ENCODE results near the gene BAIAP2. TPM values are rescaled to one million over a fixed set of nuclear protein-coding genes. Genes with fewer than 3 reads are reported as not detected.
A peak's percentile ranks its signal among the peaks of the same experiment; 100 is the strongest.

The BAIAP2 gene
- total and polyA plus RNA-seq, 8 donors = 21.1 to 263 (median 56.3) TPM

GRCh38 chr17:81064678-81065475 lies 29.9 kb downstream of the BAIAP2 start:
- H3K4me1 ChIP-seq = peaks cover 69 to 79% (median 71%) of the 10 kb centered on the region in 4 donors
- H3K27ac ChIP-seq = peak overlapping the region; percentile 69 to 80 (median 77)
- TF ChIP-seq EP300 (IDR thresholded peaks at IDR 0.05) (no peak), POLR2AphosphoS5 (IDR thresholded peaks at IDR 0.05) (no peak), POLR2A (IDR thresholded peaks at IDR 0.05) (no peak)
- TF ChIP-seq, protein P1, sequence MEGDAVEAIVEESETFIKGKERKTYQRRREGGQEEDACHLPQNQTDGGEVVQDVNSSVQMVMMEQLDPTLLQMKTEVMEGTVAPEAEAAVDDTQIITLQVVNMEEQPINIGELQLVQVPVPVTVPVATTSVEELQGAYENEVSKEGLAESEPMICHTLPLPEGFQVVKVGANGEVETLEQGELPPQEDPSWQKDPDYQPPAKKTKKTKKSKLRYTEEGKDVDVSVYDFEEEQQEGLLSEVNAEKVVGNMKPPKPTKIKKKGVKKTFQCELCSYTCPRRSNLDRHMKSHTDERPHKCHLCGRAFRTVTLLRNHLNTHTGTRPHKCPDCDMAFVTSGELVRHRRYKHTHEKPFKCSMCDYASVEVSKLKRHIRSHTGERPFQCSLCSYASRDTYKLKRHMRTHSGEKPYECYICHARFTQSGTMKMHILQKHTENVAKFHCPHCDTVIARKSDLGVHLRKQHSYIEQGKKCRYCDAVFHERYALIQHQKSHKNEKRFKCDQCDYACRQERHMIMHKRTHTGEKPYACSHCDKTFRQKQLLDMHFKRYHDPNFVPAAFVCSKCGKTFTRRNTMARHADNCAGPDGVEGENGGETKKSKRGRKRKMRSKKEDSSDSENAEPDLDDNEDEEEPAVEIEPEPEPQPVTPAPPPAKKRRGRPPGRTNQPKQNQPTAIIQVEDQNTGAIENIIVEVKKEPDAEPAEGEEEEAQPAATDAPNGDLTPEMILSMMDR (IDR thresholded peaks at IDR 0.05) = no peak
- H3K36me3 ChIP-seq = peaks cover 0 to 54% (median 22%) of the 10 kb centered on the region in 4 donors
- peak; percentile 59 to 64 for DNase-seq
- WGBS, 5 donors = 35 to 54% (median 40%) methylated on average over 16 to 19 of the region's 19 CpGs
- intact Hi-C loops (cut with DNase I; ENCODE audit: low total_unique reads) = no loop called here
- no peaks in the 10 kb centered on the region for H3K27me3 ChIP-seq
- H3K4me3 ChIP-seq = peak overlapping the region in 1 of 4 donors; percentile 13
- no peaks in the 10 kb centered on the region for H3K9me3 ChIP-seq

DNA sequence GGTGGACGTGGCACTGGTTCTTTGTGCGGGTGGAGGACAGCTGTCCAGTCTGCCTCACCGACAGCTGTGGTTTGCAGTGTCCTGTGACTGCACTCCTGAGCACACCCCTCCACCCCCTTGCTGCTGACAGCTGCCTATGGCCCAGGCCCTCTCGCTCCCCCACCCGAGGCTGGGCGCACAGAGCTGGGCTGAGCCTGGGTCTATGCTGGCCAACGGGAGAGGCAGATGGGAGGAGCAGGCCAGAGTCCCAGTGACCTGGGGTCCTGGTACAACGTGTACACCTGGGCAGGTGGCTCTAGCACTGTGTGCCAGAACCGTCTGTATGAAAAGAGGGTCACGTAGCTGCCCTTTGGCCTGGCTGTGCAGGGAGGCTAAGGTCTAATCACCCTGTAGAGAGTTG lies 30.5 kb downstream of the BAIAP2 start:
- TF ChIP-seq POLR2A (IDR thresholded peaks at IDR 0.05) (no peak), EP300 (IDR thresholded peaks at IDR 0.05) (no peak), POLR2AphosphoS5 (IDR thresholded peaks at IDR 0.05) (no peak)
- TF ChIP-seq, protein P1 (IDR thresholded peaks at IDR 0.05) = no peak
- Histone ChIP-seq H3K4me3 (no peak overlapping the region), H3K36me3 (peaks cover 0 to 48% (median 16%) of the 10 kb centered on the region in 4 donors), H3K9me3 (no peaks in the 10 kb centered on the region), H3K4me1 (peaks cover 70 to 77% (median 75%) of the 10 kb centered on the region in 4 donors), H3K27me3 (no peaks in the 10 kb centered on the region), H3K27ac (peak overlapping the region; percentile 69 to 80 (median 77))
- 43 to 63% (median 50%) methylated on average over 2 to 10 of the region's 10 CpGs for WGBS, 5 donors
- DNase-seq = peak in 1 of 2 donors; percentile 70
- intact Hi-C loops (cut with DNase I; ENCODE audit: low total_unique reads) = no loop called here

DNA sequence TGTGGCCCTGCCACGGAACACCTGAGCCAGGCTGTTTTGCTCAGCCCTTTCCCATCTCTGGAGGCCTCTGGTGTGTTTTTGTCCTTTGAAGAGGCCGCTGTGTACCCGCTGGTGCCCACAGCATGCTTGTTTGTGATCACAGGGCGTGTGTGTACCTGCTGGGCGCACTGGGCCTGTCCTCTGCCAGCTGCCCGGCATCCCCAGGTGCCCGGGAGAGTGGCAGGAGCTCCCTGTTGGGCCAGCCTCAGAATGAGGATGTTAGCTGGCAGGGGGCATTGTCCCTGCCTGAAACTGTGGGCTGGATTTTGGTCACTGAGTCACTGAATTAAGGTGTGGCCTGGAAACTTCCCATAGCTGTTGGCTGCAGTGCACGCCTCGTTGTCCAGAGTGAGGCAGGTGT lies 31.1 kb downstream of the BAIAP2 start:
- Histone ChIP-seq H3K36me3 (peaks cover 0 to 44% (median 15%) of the 10 kb centered on the region in 4 donors), H3K27me3 (no peaks in the 10 kb centered on the region), H3K4me3 (no peak overlapping the region), H3K9me3 (no peaks in the 10 kb centered on the region), H3K27ac (peak overlapping the region; percentile 69 to 80 (median 77)), H3K4me1 (peaks cover 70 to 79% (median 77%) of the 10 kb centered on the region in 4 donors)
- 32 to 57% (median 45%) methylated on average over 3 to 9 of the region's 9 CpGs for WGBS, 5 donors
- TF ChIP-seq POLR2AphosphoS5 (IDR thresholded peaks at IDR 0.05) (peak in 2 of 3 donors; percentile 49 to 58), POLR2A (IDR thresholded peaks at IDR 0.05) (no peak)
- intact Hi-C loops (cut with DNase I; ENCODE audit: low total_unique reads) = no loop called here
- DNase-seq = peak in 1 of 2 donors; percentile 88

DNA sequence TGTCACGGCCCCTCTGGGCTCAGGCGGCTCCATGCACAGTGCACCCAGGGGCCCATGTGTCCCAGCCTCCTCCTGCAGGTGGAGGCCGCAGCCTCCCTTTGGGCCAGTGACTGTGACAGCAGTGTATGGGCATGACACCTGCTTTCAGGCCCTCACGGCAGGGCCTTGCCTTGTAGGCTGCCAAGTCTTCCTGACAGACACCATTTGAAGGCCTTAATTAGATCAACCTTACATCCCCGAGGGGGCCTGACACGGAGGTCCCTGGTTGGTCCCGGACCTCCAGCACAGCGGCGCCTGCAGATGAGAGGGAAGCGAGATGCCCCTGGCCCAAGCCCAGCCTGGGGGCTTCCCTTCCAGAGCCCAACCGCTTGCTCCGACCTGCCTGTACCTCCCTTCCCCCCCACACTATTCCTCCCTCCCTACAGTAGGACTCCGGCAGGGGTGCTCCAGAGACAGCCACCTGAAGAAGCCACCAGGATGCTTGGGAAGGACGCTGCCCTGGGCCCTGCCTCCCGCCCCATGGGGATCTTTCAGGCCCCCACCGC lies 31.9 kb downstream of the BAIAP2 start:
- Histone ChIP-seq H3K27me3 (no peaks in the 10 kb centered on the region), H3K27ac (peak overlapping the region; percentile 69 to 80 (median 77)), H3K9me3 (no peaks in the 10 kb centered on the region), H3K36me3 (peaks cover 0 to 42% (median 14%) of the 10 kb centered on the region in 4 donors), H3K4me1 (peaks cover 76 to 87% (median 85%) of the 10 kb centered on the region in 4 donors), H3K4me3 (no peak overlapping the region)
- intact Hi-C loops (cut with DNase I; ENCODE audit: low total_unique reads) = no loop called here
- TF ChIP-seq, protein P1 (IDR thresholded peaks at IDR 0.05) = no peak
- no peak for TF ChIP-seq EP300 (IDR thresholded peaks at IDR 0.05)
- TF ChIP-seq POLR2AphosphoS5 (IDR thresholded peaks at IDR 0.05) = no peak
- TF ChIP-seq POLR2A (IDR thresholded peaks at IDR 0.05) = no peak
- WGBS, 5 donors = 79 to 86% (median 82%) methylated on average over 15 to 16 of the region's 16 CpGs
- no peak for DNase-seq
